HG03460 (cell line): Measurements from ENCODE around the gene COMMD7.
A peak's percentile ranks its signal among the peaks of the same experiment; 100 is the strongest.

ENCODE experiments used
- ATAC-seq: cut with Tn5 transposase; IDR thresholded peaks from one replicate; pipeline ENCODE4 v1.9.1; 2021; ENCODE audit not compliant: unreplicated experiment

Gene COMMD7

GRCh38 chr20:32743237-32744112 lies at the start of gene COMMD7:
COMMD7 (minus strand) TSS chr20:32743467; CDS start chr20:32743391, 76 bp downstream.
- ATAC-seq = peak; percentile 71

GRCh38 chr20:32792731-32793458 lies 49.6 kb upstream of the COMMD7 start:
- no peak for ATAC-seq

GRCh38 chr20:32792316-32792715 lies 49.0 kb upstream of the COMMD7 start:
- ATAC-seq = no peak

GRCh38 chr20:32790751-32791057 lies 47.4 kb upstream of the COMMD7 start:
- ATAC-seq = no peak

- ATAC-seq = peak; percentile 46
Observed at GRCh38 chr20:32789896-32790750, 46.9 kb upstream of the COMMD7 start.

- no peak for ATAC-seq
Observed at GRCh38 chr20:32787168-32787567, 43.9 kb upstream of the COMMD7 start.

- no peak for ATAC-seq
Observed at GRCh38 chr20:32786059-32786760, 42.9 kb upstream of the COMMD7 start.

- ATAC-seq = no peak
Observed at GRCh38 chr20:32784369-32785080, 41.3 kb upstream of the COMMD7 start.

- no peak for ATAC-seq
Observed at GRCh38 chr20:32780749-32781655, 37.7 kb upstream of the COMMD7 start.

- no peak for ATAC-seq
Observed at GRCh38 chr20:32780278-32780677, 37.0 kb upstream of the COMMD7 start.

GRCh38 chr20:32779500-32780211 lies 36.4 kb upstream of the COMMD7 start:
- ATAC-seq = no peak

- no peak for ATAC-seq
Observed at GRCh38 chr20:32777177-32777956, 34.1 kb upstream of the COMMD7 start.

- no peak for ATAC-seq
Observed at GRCh38 chr20:32775336-32775991, 32.2 kb upstream of the COMMD7 start.

GRCh38 chr20:32773855-32774254 lies 30.6 kb upstream of the COMMD7 start:
- no peak for ATAC-seq

- ATAC-seq = no peak
Observed at GRCh38 chr20:32773223-32773622, 30.0 kb upstream of the COMMD7 start.

- ATAC-seq = no peak
Observed at GRCh38 chr20:32772046-32772445, 28.8 kb upstream of the COMMD7 start.
